CD1c-positive myeloid dendritic cell (primary cell): ENCODE data around the gene MID1IP1.

Experiments used
- DNase-seq: peaks from one replicate; pipeline ENCODE4 v3.0.0-alpha.2; 2016; ENCODE audit errors: extremely low spot score

The MID1IP1 gene

GRCh38 chrX:38800981-38801845 lies at the start of gene MID1IP1:
TSS of gene MID1IP1 (plus strand) at chrX:38801459. CDS start at chrX:38804947, 3,488 bp downstream.
- peak; percentile 92 for DNase-seq

GRCh38 chrX:38754102-38754790 lies 47.0 kb upstream of the MID1IP1 start:
- peak; percentile 51 for DNase-seq

- DNase-seq, result no peak
Measured at GRCh38 chrX:38754818-38755718, 46.2 kb upstream of the MID1IP1 start.

GRCh38 chrX:38760883-38761282 lies 40.4 kb upstream of the MID1IP1 start:
- no peak for DNase-seq

GRCh38 chrX:38768079-38768478 lies 33.2 kb upstream of the MID1IP1 start:
- peak; percentile 36 for DNase-seq

GRCh38 chrX:38770152-38770551 lies 31.1 kb upstream of the MID1IP1 start:
- no peak for DNase-seq

GRCh38 chrX:38774249-38774648 lies 27.0 kb upstream of the MID1IP1 start:
- DNase-seq, result no peak

- DNase-seq, result no peak
Measured at GRCh38 chrX:38796946-38797345, 4.3 kb upstream of the MID1IP1 start.

GRCh38 chrX:38798956-38799355 lies 2.3 kb upstream of the MID1IP1 start:
- DNase-seq, result no peak

- no peak for DNase-seq
Measured at GRCh38 chrX:38799995-38800580, 1.2 kb upstream of the MID1IP1 start.

- peak; percentile 22 for DNase-seq
Measured at GRCh38 chrX:38803243-38803587, 2.0 kb downstream of the MID1IP1 start.

GRCh38 chrX:38803588-38804431 lies 2.6 kb downstream of the MID1IP1 start:
- peak; percentile 81 for DNase-seq

- DNase-seq, result no peak
Measured at GRCh38 chrX:38804432-38804681, 3.1 kb downstream of the MID1IP1 start.

- peak; percentile 12 for DNase-seq
Measured at GRCh38 chrX:38804682-38805431, 3.6 kb downstream of the MID1IP1 start.

GRCh38 chrX:38805432-38806389 lies 4.5 kb downstream of the MID1IP1 start:
- DNase-seq, result peak; percentile 79

GRCh38 chrX:38806875-38807621 lies 5.8 kb downstream of the MID1IP1 start:
- DNase-seq, result peak; percentile 22

- no peak for DNase-seq
Measured at GRCh38 chrX:38807873-38808272, 6.6 kb downstream of the MID1IP1 start.

GRCh38 chrX:38811515-38812243 lies 10.4 kb downstream of the MID1IP1 start:
- DNase-seq, result no peak
